ENCODE data around the gene ABCB8.

The ABCB8 gene

DNA sequence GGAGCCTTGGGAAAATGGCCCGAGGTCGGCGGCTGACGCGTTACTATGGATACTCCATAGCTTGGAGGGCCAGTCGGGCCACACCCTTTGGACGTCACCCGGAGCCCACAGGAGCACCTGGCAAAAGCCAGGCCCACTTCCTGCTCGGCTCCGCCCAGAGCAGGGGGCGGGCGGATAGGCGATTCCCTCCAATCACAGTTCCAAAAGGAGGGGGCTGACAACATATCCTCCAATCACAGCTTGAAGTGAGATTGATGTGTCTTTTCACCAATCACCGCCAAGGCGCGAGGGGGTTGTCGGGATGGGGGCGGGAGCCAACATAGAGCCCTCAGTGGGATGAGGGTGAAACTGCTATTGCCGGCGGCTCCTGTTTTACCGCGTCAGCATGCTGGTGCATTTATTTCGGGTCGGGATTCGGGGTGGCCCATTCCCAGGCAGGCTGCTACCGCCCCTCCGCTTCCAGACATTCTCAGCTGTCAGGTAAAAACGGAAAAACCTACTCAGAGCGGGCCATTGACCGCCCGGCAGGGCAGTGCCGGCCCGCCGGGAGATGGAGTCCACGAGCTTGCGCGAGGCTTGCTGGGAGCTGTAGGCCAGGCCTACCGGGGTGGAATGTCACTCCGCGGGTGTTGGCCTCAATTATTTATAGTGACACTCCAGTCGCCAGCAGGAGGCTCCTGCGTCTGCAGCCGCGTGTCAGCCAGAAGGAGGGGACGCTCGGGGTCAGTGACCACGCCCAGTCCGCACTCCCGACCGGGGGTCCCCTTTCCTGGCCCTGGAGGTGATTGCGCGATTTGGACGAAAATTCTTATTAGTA lies at the start of gene ABCB8:
Gene ABCB8 (plus strand): TSS at position 320 of the 817 bp plus-strand sequence. CDS start 66 bp downstream, at position 386.
- peak; percentile 98 for DNase-seq

DNA sequence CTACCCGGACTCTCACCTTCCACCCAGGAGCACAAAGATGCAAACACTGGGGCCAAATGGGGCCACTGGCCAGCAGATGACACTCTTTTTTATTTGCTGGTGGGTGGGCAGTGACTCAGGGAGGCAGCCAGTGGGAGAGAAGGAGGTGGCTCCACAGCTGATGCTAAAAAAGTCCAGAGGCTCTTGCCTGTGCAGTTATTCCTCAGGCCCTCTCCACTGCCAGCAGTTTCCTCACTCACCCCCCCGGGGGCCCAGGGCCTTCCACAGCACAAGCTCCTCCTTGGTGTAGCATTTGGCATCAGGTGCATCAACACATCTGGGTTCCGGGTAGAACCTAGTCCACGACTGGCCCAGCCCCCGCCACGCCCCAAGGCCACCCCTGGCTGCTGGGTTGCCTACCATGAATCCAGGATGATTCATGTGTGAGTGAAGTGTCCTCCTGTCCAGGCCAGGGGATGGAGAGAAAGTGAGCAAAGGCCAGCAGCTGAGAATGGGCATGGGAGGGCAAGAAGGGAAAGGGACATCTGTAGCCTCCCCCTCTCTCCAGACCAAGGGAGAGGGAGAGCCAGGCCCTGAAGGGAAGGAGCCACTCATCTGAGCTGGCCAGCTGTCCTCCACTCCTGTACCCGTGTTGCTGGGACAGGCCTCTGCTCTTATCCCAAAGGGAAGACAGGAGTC lies 48.4 kb upstream of the ABCB8 start:
- no peak for DNase-seq

DNA sequence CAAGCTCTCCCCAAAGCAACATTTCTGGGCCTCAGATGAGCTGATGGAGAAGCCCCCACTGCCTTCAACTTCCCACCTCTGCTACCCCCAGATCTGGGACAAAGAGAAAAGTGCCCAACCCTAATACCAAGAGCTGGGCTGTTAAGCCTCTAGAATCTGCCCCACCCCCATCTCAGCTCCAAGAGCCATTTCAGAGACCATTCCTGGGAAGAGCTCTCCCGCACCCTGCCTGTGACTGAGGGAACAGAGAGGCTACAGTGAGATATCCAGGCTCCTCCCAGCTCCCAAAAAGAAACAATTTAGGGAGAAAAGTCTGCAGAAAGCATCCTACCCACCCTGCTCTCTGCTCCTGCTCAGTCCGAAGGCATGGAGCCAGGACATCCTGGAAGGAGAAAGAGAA lies 47.6 kb upstream of the ABCB8 start:
- DNase-seq = no peak

GRCh38 chr7:150981644-150982043 lies 46.6 kb upstream of the ABCB8 start:
- no peak for DNase-seq

DNA sequence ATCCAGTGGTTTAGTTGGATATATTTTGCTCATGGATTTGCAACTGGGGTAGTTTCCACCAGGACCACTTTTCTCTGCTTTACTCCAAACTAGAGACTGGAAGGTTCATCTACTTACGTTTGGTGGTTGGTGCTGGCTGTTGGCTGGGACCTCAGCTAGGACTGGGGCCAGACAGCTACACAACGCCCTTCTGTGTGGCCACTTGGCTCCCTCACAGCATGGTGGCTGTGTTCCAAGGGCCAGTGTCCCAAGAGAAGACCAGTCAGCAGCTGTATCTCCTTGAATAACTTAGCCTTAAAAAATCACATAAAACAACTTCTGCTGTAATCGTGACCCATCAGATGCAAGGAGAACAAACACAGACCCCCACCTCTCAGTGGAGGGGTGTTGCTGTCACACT lies 45.9 kb upstream of the ABCB8 start:
- DNase-seq = no peak

GRCh38 chr7:150983893-150984368 lies 44.3 kb upstream of the ABCB8 start:
- no peak for DNase-seq

- DNase-seq = peak; percentile 62
These were observed 42.1 kb upstream of the ABCB8 start for GRCh38 chr7:150986099-150986512.

- DNase-seq = no peak
These were observed 41.7 kb upstream of the ABCB8 start for GRCh38 chr7:150986556-150986955.

DNA sequence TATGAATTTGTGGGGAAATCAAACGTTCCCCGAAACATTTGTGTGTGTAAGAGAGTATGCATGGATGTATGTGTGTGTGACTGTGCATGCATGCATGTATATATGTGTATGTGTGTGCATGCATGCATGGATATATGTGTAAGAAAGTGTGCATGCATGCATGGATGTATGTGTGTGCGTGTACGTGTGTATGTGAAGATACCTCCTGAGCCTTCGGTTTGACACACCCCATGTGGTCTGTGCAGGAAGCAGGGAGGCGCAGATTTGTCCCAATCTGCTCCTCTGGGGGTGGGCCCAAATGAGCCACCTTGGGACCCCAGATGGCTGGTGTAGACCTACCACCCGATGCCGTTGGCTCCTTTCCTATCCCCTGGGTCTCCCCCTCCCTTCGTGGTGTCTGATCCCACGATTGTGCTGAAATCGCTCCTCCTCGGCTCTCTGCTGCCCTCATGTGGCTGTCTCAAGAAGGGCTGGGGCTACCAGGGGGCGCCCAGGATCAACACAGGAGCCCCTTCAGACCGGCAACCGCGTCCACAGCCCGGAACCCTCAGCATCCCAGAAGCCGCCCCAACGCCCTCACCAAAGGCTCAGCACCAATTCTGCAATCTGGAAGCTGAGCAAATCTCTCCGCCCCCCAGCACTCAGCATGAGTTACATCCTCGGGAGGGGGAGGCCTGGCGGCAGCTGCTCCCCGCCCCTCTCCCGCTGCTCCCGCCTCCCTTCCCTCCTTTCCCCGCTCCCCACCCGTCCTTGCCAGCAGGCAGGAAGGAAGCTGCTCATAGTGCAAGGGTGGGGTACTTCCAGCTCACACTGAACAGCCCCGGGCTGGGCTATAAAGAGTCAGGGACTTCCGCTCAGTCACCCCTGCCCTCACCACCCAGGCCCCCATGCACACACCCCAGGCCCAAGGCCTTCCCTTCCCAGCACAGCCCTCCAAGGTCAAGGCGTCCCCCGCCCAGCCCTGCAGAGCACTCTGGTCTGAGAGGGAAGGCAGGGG lies 39.7 kb upstream of the ABCB8 start:
- peak; percentile 12 for DNase-seq

GRCh38 chr7:150989456-150989855 lies 38.8 kb upstream of the ABCB8 start:
- DNase-seq = no peak

GRCh38 chr7:150990416-150991186 lies 37.6 kb upstream of the ABCB8 start, which contains the start of gene NOS3:
TSS of gene NOS3 (plus strand) at chr7:150991017. CDS start at chr7:150993804, 2,787 bp downstream.
- no peak for DNase-seq

DNA sequence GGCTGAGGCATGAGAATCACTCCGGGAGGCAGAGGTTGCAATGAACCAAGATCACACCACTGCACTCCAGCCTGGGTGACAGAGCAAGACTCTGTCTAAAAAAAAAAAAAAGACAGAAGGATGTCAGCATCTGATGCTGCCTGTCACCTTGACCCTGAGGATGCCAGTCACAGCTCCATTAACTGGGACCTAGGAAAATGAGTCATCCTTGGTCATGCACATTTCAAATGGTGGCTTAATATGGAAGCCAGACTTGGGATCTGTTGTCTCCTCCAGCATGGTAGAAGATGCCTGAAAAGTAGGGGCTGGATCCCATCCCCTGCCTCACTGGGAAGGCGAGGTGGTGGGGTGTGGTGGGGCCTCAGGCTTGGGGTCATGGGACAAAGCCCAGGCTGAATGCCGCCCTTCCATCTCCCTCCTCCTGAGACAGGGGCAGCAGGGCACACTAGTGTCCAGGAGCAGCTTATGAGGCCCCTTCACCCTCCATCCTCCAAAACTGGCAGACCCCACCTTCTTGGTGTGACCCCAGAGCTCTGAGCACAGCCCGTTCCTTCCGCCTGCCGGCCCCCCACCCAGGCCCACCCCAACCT lies 36.1 kb upstream of the ABCB8 start:
- DNase-seq = no peak

DNA sequence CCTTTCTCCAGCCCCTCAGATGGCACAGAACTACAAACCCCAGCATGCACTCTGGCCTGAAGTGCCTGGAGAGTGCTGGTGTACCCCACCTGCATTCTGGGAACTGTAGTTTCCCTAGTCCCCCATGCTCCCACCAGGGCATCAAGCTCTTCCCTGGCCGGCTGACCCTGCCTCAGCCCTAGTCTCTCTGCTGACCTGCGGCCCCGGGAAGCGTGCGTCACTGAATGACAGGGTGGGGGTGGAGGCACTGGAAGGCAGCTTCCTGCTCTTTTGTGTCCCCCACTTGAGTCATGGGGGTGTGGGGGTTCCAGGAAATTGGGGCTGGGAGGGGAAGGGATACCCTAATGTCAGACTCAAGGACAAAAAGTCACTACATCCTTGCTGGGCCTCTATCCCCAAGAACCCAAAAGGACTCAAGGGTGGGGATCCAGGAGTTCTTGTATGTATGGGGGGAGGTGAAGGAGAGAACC lies 35.4 kb upstream of the ABCB8 start:
- DNase-seq = no peak

DNA sequence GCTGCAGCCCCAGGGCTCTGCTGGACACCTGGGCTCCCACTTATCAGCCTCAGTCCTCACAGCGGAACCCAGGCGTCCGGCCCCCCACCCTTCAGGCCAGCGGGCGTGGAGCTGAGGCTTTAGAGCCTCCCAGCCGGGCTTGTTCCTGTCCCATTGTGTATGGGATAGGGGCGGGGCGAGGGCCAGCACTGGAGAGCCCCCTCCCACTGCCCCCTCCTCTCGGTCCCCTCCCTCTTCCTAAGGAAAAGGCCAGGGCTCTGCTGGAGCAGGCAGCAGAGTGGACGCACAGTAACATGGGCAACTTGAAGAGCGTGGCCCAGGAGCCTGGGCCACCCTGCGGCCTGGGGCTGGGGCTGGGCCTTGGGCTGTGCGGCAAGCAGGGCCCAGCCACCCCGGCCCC lies 34.7 kb upstream of the ABCB8 start:
- DNase-seq = no peak

GRCh38 chr7:150994141-150994837 lies 34.0 kb upstream of the ABCB8 start:
- peak; percentile 41 for DNase-seq

DNA sequence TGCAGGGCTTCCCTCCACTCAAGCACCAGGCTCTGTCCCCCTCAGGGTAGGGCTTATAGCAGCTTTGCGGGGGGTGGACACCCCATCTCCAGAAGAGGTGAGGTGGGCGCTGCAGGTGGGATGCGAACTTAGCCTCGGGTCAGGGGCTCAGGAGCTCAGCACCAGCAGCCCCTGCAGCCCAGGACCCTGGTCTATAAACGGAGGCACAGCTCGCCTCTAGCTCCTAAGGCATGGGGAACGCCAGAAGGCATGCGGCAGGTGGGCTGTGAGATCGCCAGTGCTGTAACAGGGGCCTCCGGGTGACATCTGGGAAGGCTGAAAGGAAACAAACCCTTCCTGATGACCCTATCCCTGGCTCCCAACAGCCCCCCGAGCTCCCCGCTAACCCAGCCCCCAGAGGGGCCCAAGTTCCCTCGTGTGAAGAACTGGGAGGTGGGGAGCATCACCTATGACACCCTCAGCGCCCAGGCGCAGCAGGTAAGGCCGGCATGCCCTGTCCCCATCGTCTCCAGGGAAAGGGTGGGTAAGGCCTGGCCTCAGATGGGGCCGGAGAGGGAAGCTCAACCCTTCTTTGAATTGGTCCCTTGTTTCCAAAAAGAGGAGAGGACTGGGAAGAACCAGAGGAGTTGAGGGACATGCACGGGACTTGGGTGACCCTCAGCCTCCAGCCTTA lies 33.3 kb upstream of the ABCB8 start:
- DNase-seq = no peak

GRCh38 chr7:150996376-150997074 lies 31.7 kb upstream of the ABCB8 start:
- no peak for DNase-seq

GRCh38 chr7:150997075-150997511 lies 31.2 kb upstream of the ABCB8 start:
- no peak for DNase-seq

GRCh38 chr7:150997817-150998216 lies 30.4 kb upstream of the ABCB8 start:
- DNase-seq = no peak
